Stimulated activated CD8-positive, alpha-beta memory T cell treated with anti-CD3 and anti-CD28 coated beads, Interleukin-4, amount 100 ng/mL, for 24 hours (primary cell): ENCODE data around the gene TMEM120B.
"Not testable (repeated sequence)": the region's sequence is repeated elsewhere in the genome, so short reads cannot be mapped to it uniquely, and the experiment has no call there.

Source experiments
- DNase-seq: peaks from one replicate; pipeline ENCODE4 v3.0.0-alpha.2; 2020; ENCODE audit warnings: low read depth

Gene TMEM120B

DNA sequence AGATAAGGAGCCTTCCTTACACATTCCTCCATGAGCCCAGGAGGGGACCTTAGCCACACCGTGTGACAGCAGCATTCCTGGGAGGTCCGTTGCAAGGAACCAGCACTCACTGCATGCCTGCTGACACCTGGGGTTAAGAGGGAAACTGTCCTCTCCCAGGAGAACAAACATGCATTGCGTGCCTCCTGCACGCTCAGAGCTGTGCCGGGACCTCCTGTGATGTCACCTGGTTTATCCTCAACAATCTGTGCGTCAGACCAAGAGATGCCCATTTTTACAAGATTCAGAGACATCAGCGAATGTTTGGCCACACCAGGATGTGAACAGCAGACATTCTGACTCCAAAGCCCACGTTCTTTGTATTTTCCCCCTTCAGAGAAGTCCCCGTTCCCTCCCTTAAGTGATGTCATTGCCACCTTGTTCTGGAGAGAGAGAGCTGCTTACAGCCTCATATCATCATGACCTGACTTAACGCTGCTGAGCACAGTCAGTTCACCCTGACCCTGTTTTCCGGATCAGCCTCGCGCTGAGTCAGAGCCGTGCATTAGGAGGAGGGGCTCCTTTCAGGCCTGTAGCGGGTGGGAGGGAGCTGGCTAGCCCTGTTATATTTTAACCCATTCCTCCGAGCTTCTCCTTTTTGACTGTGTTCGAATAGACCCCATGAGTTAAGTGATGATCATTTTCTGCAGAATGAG is 36.2 kb downstream of the TMEM120B start:
- DNase-seq, result no peak

DNA sequence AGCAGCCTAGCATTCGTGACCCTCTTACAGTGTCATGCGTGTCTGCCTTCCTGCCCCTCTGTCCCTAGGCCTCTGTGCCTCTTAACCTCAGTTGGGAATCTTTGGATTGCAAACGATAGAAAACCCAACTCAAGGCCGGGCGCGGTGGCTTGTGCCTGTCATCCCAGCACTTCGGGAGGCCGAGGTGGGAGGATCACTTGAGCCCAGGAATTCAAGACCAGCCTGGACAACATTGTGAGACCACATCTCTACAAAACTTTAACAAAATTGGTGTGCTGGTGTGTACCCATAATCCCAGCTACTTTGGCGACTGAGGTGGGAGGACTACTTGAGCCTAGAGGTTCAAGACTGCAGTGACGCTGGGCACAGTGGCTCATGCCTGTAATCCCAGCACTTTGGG is 36.7 kb downstream of the TMEM120B start:
- DNase-seq, result no peak

GRCh38 chr12:121750507-121750955 is 38.0 kb downstream of the TMEM120B start:
- DNase-seq, result no peak

GRCh38 chr12:121751034-121751433 is 38.5 kb downstream of the TMEM120B start:
- no peak for DNase-seq

DNA sequence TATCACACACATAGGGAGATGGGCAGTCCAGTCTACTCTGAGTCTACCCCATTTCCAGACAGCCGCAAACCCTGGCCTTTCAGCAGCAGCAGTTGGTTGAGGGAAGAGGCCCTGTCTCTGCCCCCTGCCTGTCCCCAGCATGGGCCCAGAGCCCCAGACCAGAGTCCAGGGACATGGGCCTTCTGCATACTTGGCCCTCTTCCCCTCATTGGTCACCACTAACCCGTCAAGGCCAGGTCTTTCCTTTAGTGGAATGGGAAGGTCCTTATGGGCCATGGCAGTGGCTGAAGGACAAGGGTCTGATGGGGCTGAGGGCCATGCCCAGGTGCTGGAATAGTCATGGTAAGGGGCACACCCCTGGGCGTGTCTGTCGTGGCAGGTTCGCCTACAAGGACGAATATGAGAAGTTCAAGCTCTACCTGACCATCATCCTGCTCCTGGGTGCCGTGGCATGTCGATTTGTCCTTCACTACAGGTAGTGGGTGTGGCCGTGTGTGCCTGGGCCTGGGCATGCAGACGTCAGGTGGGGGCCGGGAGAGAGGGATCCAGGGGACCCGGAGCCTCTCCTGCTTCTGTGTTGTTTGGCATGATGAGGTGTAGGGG is 39.3 kb downstream of the TMEM120B start:
- no peak for DNase-seq

DNA sequence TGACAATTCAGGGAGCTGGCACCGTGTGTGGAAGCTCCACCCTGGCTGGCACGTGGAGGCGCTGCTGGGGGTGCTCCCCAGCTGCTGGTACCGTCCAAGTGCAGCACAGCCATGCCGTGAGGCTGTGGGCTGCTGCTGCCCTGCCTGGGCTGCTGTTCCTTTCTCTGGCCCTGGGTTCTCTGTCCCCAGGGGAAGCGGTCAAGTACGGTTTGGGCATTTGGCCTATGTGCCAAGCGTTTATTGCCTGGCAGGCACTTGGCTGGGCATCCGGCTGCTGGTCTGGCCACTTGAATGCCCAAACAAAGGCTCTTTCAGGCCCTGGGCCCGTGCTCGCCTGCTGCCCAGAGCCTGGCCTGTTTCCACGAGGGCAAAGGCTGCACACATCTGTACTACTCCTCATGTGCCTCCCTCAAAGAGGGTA is 41.3 kb downstream of the TMEM120B start:
- DNase-seq, result no peak

DNA sequence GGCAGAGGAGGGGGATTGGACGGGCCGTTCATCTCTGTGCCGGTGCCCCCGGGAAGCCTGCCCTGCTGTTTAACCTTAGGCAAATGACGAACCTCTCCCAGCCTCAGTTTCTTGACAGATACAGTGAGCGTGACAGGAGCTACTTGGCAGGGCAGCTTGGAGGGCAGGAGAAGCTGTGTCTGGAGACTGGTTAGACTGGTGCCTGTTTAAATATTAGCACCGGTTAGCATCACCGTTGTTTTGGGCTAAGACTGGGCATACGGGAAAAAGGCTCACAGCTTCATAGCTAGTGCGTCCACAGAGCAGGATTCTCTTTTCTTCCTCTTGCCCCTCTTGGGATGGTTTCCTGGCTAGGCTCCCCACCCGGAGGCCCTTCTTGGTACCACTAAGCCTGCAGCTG is 42.3 kb downstream of the TMEM120B start:
- DNase-seq, result no peak

DNA sequence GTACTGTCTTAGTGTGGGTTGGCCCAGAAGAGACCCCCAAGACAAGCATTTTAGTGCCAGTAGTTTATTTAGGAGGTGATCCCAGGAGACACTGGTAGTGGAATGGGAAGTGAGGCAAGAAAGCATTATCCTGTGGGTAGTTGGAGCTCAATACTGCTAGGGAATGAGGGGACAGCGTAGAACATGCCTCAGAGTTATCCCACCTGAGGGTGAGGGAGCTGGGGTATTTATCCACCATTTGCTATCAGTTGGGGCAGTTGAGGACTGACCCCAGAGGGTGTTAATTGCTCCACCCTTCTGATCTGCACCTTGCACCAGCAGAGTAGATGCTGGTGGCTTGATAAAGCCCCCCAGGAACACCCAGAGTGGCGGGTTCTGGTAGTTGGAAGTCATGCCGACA is 43.0 kb downstream of the TMEM120B start:
- DNase-seq, result no peak

- not testable (repeated sequence) for DNase-seq
These were observed 46.0 kb downstream of the TMEM120B start for GRCh38 chr12:121758536-121758935.

DNA sequence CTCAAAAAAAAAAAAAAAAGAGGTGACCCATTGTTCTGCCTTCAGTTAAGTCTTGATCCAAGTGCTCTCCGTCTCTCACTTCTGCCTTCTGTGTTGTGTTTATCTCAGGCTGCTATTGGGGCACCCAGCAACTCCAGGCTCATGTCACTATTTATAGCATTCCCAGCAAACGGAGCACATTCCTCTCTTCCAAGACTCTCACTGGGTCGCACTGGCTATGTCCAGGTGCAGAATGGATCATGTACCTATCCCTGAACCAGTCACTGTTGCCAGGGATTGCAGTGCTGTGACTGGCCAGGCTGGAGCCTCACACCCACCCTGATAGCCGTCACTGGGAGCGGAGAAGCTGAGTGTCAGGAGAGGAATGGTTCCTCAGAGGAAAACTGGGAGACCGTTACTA is 49.7 kb downstream of the TMEM120B start:
- DNase-seq, result no peak

GRCh38 chr12:121764808-121765207 is 52.3 kb downstream of the TMEM120B start:
- no peak for DNase-seq

GRCh38 chr12:121765573-121765972 is 53.0 kb downstream of the TMEM120B start:
- DNase-seq, result no peak

- DNase-seq, result no peak
These were observed 53.9 kb downstream of the TMEM120B start for GRCh38 chr12:121766290-121767039.

DNA sequence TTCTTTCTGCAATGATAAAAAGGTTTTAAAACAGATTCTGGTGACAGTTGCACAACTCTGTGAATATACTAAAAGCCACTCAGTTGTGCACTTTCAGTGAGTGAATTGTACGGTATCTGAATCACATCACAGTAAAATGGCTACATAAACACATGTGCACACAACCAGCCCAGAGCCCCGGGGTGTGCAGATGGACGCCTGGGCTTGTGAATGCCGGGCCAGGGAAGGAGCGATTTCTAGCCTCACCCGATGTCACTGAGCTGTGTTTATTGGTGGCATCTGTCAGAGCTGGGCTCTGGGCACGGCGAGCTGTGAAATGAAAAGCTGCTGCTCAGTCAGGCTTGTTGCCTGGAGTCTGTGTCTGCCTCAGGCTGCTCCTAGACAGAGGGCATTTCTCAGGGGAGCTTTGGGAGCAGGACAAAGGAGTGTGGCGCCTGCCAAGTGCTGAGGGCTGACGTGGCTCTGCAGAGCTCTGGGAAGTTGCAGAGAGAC is 55.0 kb downstream of the TMEM120B start:
- DNase-seq, result no peak

GRCh38 chr12:121769297-121769830 is 56.8 kb downstream of the TMEM120B start:
- DNase-seq, result no peak

- DNase-seq, result no peak
These were observed 57.3 kb downstream of the TMEM120B start for GRCh38 chr12:121769831-121770301.

DNA sequence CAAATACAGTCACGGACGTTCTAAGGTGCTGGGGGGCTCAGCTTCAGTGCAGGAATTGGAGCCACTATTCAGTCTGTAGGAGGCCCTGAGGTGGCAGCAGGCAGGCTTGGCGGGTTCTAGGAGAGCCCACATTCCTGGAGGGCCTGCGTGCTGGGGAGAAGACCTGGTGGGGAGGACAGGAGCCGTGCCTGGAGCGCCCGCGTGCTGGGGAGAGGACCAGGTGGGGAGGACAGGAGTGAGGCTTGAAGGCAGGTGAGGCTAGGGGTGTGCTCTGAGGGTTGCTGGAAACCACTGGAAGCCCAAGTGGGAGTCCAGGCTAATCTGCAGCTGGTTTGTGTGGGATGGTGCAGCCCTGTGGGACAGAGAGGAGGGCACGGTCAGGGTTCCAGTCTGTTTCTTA is 57.8 kb downstream of the TMEM120B start:
- no peak for DNase-seq

- DNase-seq, result no peak
These were observed 58.5 kb downstream of the TMEM120B start for GRCh38 chr12:121770813-121771625.

DNA sequence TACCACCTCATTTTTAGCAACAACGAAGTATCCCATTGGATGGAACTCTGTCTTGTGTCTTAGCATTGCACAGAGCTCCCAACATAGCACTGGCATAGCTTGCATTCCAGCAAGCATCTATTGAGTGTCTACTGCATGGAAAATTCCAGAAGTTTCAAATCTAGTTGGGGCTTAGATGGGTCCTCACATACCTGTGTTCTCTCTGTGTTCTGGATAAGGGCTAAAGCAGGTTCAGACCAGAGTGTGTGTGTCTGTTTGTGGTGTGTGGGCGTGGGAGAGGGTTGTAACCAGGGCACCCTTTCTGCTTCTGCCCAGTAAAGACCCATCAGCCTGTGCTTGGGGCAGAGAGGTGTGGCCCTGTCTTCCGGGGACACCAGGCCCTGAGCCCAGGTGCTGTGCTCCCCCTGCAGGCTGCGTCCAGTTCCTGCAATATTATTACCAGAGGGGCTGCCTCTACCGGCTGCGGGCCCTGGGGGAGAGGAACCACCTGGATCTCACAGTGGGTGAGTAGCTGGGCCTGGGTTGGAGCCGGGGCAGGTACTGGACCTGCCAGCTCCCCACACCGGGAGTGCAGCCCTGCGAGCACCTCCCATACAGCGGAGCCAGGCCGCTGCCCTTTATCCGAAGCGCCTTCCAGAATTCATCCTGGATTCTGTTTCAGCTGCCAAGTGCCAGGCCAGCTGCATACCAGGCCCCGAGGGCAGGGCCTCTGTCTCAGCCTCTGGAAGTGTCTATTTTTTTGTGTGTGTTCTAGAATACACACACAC is 60.6 kb downstream of the TMEM120B start:
- DNase-seq, result peak; percentile 68

GRCh38 chr12:121774968-121775474 is 62.5 kb downstream of the TMEM120B start:
- DNase-seq, result no peak

DNA sequence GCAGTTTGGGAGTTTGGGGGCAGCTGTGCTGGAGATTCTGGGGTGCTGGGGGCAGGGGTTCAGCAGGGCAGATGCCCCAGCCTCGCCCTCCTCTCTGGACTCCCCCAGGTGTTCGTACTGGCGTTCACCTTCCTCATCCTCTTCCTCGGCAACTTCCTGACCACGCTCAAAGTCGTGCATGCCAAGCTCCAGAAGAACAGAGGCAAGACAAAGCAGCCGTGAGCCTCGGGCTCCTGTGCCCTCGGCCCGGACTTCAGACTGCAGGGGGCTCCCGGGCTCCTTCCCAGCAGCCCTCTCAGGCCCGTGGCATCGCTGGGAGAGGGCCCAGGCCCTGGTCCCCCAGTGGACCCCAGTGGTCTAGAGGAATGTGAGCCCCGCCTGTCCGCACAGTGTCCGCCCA is 62.9 kb downstream of the TMEM120B start:
- DNase-seq, result no peak
